Endothelial cell of umbilical vein (primary cell): ENCODE measurements around the gene NELFE.

Experiments
- EZH2 ChIP-seq: IDR thresholded peaks from 2 replicates; pipeline ENCODE4 v1.6.1; 2012; ENCODE audit warnings: borderline replicate concordance, low read depth, mild to moderate bottlenecking, moderate library complexity, low read length, inconsistent platforms; ENCODE audit not compliant: severe bottlenecking
- MAX ChIP-seq: IDR thresholded peaks from 2 replicates; pipeline ENCODE4 v1.6.1; 2011; ENCODE audit not compliant: insufficient read depth, insufficient read length
- MYC ChIP-seq: IDR thresholded peaks from one replicate; pipeline ENCODE4 v1.6.1; 2011; ENCODE audit warnings: mild to moderate bottlenecking, low read depth, low read length
- POLR2A ChIP-seq: IDR thresholded peaks from 2 replicates; pipeline ENCODE4 v1.6.1; 2012; ENCODE audit warnings: low read depth, mild to moderate bottlenecking, control low read depth, low read length
- POLR2AphosphoS5 ChIP-seq: IDR thresholded peaks from 2 replicates; pipeline ENCODE4 v1.6.1; 2012; ENCODE audit warnings: low read depth, mild to moderate bottlenecking, control low read depth, low read length, moderate library complexity; ENCODE audit not compliant: insufficient read depth
- TF ChIP-seq, protein P1 (sequence below), 2 donors: IDR thresholded peaks; 1 replicate in 1 of 2; 2 replicates in 1 of 2; pipeline ENCODE4 v1.5.1; 2011; ENCODE audit warnings: low read length in 2 of 2, mild to moderate bottlenecking in 2 of 2, moderate library complexity in 2 of 2, control low read depth in 1 of 2, inconsistent platforms in 1 of 2, low read depth in 1 of 2; ENCODE audit not compliant: insufficient read depth in 1 of 2; ENCODE audit errors: extremely low read depth in 1 of 2

DNA sequence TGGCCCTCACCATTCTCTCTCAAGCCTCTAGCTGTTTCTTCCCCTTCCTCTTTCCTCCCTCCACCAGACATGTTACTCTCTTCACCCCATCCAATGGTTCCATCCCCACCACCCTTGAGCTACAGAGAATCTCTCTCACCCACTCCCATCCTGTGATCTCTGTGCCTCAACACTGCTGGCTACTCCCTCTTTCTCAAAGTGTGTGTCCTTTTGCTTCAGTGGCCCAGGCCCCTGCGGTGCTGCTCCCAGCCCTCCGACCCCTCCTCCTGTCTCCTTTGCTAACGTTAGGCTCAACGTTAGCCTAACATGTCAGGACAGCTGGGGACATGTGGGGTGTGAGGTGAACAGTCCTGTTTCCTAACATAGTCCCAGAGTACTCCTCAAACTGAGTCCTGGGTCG, 5.9 kb downstream of the NELFE start:
- TF ChIP-seq, protein P1, sequence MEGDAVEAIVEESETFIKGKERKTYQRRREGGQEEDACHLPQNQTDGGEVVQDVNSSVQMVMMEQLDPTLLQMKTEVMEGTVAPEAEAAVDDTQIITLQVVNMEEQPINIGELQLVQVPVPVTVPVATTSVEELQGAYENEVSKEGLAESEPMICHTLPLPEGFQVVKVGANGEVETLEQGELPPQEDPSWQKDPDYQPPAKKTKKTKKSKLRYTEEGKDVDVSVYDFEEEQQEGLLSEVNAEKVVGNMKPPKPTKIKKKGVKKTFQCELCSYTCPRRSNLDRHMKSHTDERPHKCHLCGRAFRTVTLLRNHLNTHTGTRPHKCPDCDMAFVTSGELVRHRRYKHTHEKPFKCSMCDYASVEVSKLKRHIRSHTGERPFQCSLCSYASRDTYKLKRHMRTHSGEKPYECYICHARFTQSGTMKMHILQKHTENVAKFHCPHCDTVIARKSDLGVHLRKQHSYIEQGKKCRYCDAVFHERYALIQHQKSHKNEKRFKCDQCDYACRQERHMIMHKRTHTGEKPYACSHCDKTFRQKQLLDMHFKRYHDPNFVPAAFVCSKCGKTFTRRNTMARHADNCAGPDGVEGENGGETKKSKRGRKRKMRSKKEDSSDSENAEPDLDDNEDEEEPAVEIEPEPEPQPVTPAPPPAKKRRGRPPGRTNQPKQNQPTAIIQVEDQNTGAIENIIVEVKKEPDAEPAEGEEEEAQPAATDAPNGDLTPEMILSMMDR (IDR thresholded peaks at IDR 0.05; ENCODE audit: extremely low read depth in 1 of 2, insufficient read depth in 1 of 2, low read depth in 1 of 2, low read length in 2 of 2), result no peak
- TF ChIP-seq POLR2AphosphoS5 (no peak), POLR2A (no peak), MAX (no peak), EZH2 (no peak), MYC (no peak)
